Endothelial cell of umbilical vein (primary cell): ENCODE results near the gene KIAA2012. TPM values are rescaled to one million over a fixed set of nuclear protein-coding genes. Genes with fewer than 3 reads are reported as not detected.

Experiments
- BruUV-seq: library from RNA; stranded (reverse); fragments of 400-500 nt; replicated peaks from 2 replicates; lab custom pipeline; 2021; lab: Mats Ljungman, UMichigan
- CTCF ChIA-PET: fragments of 300-600, 350-600 bp; sonication (Branson Sonifier 250); formaldehyde crosslinking; loops from one replicate; lab custom pipeline; 2021; ENCODE audit warnings: antibody characterized with exemption, inconsistent platforms; lab: Charles Lee
- POLR2A ChIA-PET: fragments of 300-600, 350-600 bp; sonication (Branson Sonifier 250); formaldehyde crosslinking; loops from one replicate; lab custom pipeline; 2021; ENCODE audit warnings: antibody characterized with exemption, inconsistent platforms; lab: Charles Lee
- DNase-seq: peaks from one replicate; pipeline ENCODE4 v3.0.0-alpha.2; 2011; ENCODE audit warnings: low read depth, low spot score
- FAIRE-seq: peaks from 2 replicates; lab custom pipeline; 2011; peaks lifted over from hg19 to GRCh38; lab: Jason Lieb, UNC
- H2AFZ ChIP-seq: 2 replicates; pipeline ENCODE4 v1.6.0; 2012; ENCODE audit warnings: low read depth, low read length, control low read depth, inconsistent platforms
- H3K27ac ChIP-seq: 2 replicates; pipeline ENCODE4 v1.5.1; 2011; ENCODE audit warnings: low read depth, mild to moderate bottlenecking, control low read depth, low read length, moderate library complexity; ENCODE audit not compliant: insufficient read depth
- H3K27me3 ChIP-seq, 2 experiments: 2 replicates each; pipeline versions ENCODE4 v1.6.0 to v1.6.1; 2011; ENCODE audit warnings: low read length in 2 of 2, mixed read lengths in 1 of 2; ENCODE audit not compliant: control insufficient read depth in 2 of 2, insufficient read depth in 2 of 2
- H3K36me3 ChIP-seq, 2 experiments: 2 replicates in 1 of 2; 3 replicates in 1 of 2; pipeline ENCODE4 v1.5.1; 2011; ENCODE audit warnings: low read length in 2 of 2, mild to moderate bottlenecking in 1 of 2, moderate library complexity in 1 of 2; ENCODE audit not compliant: control insufficient read depth in 2 of 2, insufficient read depth in 2 of 2; ENCODE audit errors: extremely low read depth in 1 of 2
- H3K4me1 ChIP-seq: 3 replicates; pipeline ENCODE4 v1.5.1; 2011; ENCODE audit warnings: mild to moderate bottlenecking, low read length; ENCODE audit not compliant: control insufficient read depth, insufficient read depth; ENCODE audit errors: extremely low read depth
- H3K4me2 ChIP-seq: 2 replicates; pipeline ENCODE4 v1.6.1; 2011; ENCODE audit warnings: low read length, control low read depth, mixed read lengths; ENCODE audit not compliant: insufficient read depth
- H3K4me3 ChIP-seq, 3 experiments: fragments of 200-600 bp in 1 of 3; sonication (generic), shearing (Covaris generic) in 1 of 3; replicated peaks in 1 of 3; 2 replicates each; pipeline ENCODE4 v1.5.1; 2011 to 2016; ENCODE audit warnings: control low read depth in 3 of 3, low read length in 3 of 3, mild to moderate bottlenecking in 2 of 3, inconsistent platforms in 1 of 3, low read depth in 1 of 3, moderate library complexity in 1 of 3; ENCODE audit not compliant: insufficient read depth in 1 of 3
- H3K79me2 ChIP-seq: 2 replicates; pipeline ENCODE4 v1.6.0; 2012; ENCODE audit warnings: low read length, inconsistent platforms; ENCODE audit not compliant: control insufficient read depth, insufficient read depth
- H3K9ac ChIP-seq: replicated peaks from 2 replicates; pipeline ENCODE3; 2011; ENCODE audit warnings: low read length, control low read depth; ENCODE audit not compliant: insufficient read depth; ENCODE audit errors: extremely low read depth
- H3K9me1 ChIP-seq: replicated peaks from 3 replicates; pipeline ENCODE4 v1.6.0; 2011; ENCODE audit warnings: mild to moderate bottlenecking, low read length; ENCODE audit not compliant: control insufficient read depth, insufficient read depth; ENCODE audit errors: extremely low read depth
- H3K9me3 ChIP-seq: replicated peaks from 2 replicates; pipeline ENCODE4 v1.5.1; 2012; ENCODE audit warnings: low read length, inconsistent platforms; ENCODE audit not compliant: control insufficient read depth, insufficient read depth
- H4K20me1 ChIP-seq: replicated peaks from 2 replicates; pipeline ENCODE3; 2011; ENCODE audit warnings: mild to moderate bottlenecking, low read length; ENCODE audit not compliant: control insufficient read depth, insufficient read depth; ENCODE audit errors: extremely low read depth
- EZH2 ChIP-seq: IDR thresholded peaks from 2 replicates; pipeline ENCODE4 v1.6.1; 2012; ENCODE audit warnings: borderline replicate concordance, low read depth, mild to moderate bottlenecking, moderate library complexity, low read length, inconsistent platforms; ENCODE audit not compliant: severe bottlenecking
- FOS ChIP-seq: IDR thresholded peaks from 2 replicates; pipeline ENCODE4 v1.6.1; 2011; ENCODE audit warnings: mild to moderate bottlenecking, low read length, moderate library complexity, borderline replicate concordance; ENCODE audit not compliant: insufficient read depth
- GATA2 ChIP-seq: IDR thresholded peaks from 2 replicates; pipeline ENCODE4 v1.7.0; 2011; ENCODE audit warnings: low read depth, mild to moderate bottlenecking, moderate library complexity, mixed read lengths, low read length; ENCODE audit not compliant: insufficient read length, insufficient read depth
- JUN ChIP-seq: IDR thresholded peaks from 2 replicates; pipeline ENCODE4 v1.6.1; 2011; ENCODE audit warnings: borderline replicate concordance, low read depth; ENCODE audit not compliant: insufficient read length, insufficient read depth
- MAX ChIP-seq: IDR thresholded peaks from 2 replicates; pipeline ENCODE4 v1.6.1; 2011; ENCODE audit not compliant: insufficient read depth, insufficient read length
- MYC ChIP-seq: IDR thresholded peaks from one replicate; pipeline ENCODE4 v1.6.1; 2011; ENCODE audit warnings: mild to moderate bottlenecking, low read depth, low read length
- POLR2A ChIP-seq: IDR thresholded peaks from 2 replicates; pipeline ENCODE4 v1.6.1; 2012; ENCODE audit warnings: low read depth, mild to moderate bottlenecking, control low read depth, low read length
- POLR2AphosphoS5 ChIP-seq: IDR thresholded peaks from 2 replicates; pipeline ENCODE4 v1.6.1; 2012; ENCODE audit warnings: low read depth, mild to moderate bottlenecking, control low read depth, low read length, moderate library complexity; ENCODE audit not compliant: insufficient read depth
- dilution Hi-C: fragments of 300-500 bp; cut with MboI; formaldehyde crosslinking; loops from one replicate; pipeline ENCODE4 v1.15.0; 2019; ENCODE audit warnings: low sequenced_read_pairs; ENCODE audit not compliant: extremely low pct_ligation_motif_present
- intact Hi-C: fragments of 100-400 bp; cut with micrococcal nuclease; formaldehyde crosslinking; loops from one replicate; pipeline ENCODE4 v1.10.0; 2022
- polyA plus RNA-seq, 4 experiments: library from polyadenylated mRNA; depleted of rRNA in 3 of 4; stranded (reverse) in 3 of 4; unstranded in 1 of 4; fragments of >200 nt; gene quantifications; 2 replicates each; pipeline versions ENCODE4 v1.2.1 to v1.2.3, GENCODE V29; 2011 to 2012; ENCODE audit warnings: missing spikeins in 1 of 4
- total RNA-seq: library from RNA; stranded (reverse); gene quantifications from 2 replicates; pipeline ENCODE4 v1.2.3, GENCODE V29; 2021
- TF ChIP-seq, protein P1 (sequence below), 2 donors: IDR thresholded peaks; 1 replicate in 1 of 2; 2 replicates in 1 of 2; pipeline ENCODE4 v1.5.1; 2011; ENCODE audit warnings: low read length in 2 of 2, mild to moderate bottlenecking in 2 of 2, moderate library complexity in 2 of 2, control low read depth in 1 of 2, inconsistent platforms in 1 of 2, low read depth in 1 of 2; ENCODE audit not compliant: insufficient read depth in 1 of 2; ENCODE audit errors: extremely low read depth in 1 of 2

Gene KIAA2012
- total and polyA plus RNA-seq, 2 donors (not counting 3 experiments of a cell fraction or from before 2014, with no cell fraction given) = not detected

GRCh38 chr2:202064881-202065230, 8.2 kb upstream of the KIAA2012 start:
- ChIA-PET CTCF (interaction anchor here (1.3 to 2.4 kb wide), 2 partner anchors 10 to 204 kb away, joined by 3 to 15 read pairs; no protein-coding TSS in a partner anchor), POLR2A (no interaction called here)
- no peaks in the 10 kb centered on the region for H3K9me1 ChIP-seq
- peaks cover 0 to 12% of the 10 kb centered on the region in 2 experiments for H3K27me3 ChIP-seq
- H3K4me1 ChIP-seq = no peaks in the 10 kb centered on the region
- H3K9me3 ChIP-seq = no peaks in the 10 kb centered on the region
- H4K20me1 ChIP-seq = no peaks in the 10 kb centered on the region
- no peak overlapping the region for H3K27ac ChIP-seq
- H2AFZ ChIP-seq = no peak overlapping the region
- BruUV-seq = no TSS peak
- no peaks in the 10 kb centered on the region for H3K36me3 ChIP-seq
- TF ChIP-seq, protein P1, sequence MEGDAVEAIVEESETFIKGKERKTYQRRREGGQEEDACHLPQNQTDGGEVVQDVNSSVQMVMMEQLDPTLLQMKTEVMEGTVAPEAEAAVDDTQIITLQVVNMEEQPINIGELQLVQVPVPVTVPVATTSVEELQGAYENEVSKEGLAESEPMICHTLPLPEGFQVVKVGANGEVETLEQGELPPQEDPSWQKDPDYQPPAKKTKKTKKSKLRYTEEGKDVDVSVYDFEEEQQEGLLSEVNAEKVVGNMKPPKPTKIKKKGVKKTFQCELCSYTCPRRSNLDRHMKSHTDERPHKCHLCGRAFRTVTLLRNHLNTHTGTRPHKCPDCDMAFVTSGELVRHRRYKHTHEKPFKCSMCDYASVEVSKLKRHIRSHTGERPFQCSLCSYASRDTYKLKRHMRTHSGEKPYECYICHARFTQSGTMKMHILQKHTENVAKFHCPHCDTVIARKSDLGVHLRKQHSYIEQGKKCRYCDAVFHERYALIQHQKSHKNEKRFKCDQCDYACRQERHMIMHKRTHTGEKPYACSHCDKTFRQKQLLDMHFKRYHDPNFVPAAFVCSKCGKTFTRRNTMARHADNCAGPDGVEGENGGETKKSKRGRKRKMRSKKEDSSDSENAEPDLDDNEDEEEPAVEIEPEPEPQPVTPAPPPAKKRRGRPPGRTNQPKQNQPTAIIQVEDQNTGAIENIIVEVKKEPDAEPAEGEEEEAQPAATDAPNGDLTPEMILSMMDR (IDR thresholded peaks at IDR 0.05; ENCODE audit: extremely low read depth in 1 of 2, insufficient read depth in 1 of 2, low read depth in 1 of 2, low read length in 2 of 2) = no peak
- TF ChIP-seq JUN = no peak
- TF ChIP-seq EZH2 = no peak
- TF ChIP-seq POLR2A = no peak
- TF ChIP-seq MYC = no peak
- no peak for TF ChIP-seq MAX
- H3K4me3 ChIP-seq = no peak overlapping the region
- no peaks in the 10 kb centered on the region for H3K79me2 ChIP-seq
- H3K9ac ChIP-seq = no peak overlapping the region
- no peak for DNase-seq
- dilution Hi-C loops = no loop called here
- intact Hi-C loops = loop anchor here (5.0 kb wide), 1 partner anchor 268 kb away; no protein-coding TSS in a partner anchor
- no peak for FAIRE-seq
- no peak overlapping the region for H3K4me2 ChIP-seq

DNA sequence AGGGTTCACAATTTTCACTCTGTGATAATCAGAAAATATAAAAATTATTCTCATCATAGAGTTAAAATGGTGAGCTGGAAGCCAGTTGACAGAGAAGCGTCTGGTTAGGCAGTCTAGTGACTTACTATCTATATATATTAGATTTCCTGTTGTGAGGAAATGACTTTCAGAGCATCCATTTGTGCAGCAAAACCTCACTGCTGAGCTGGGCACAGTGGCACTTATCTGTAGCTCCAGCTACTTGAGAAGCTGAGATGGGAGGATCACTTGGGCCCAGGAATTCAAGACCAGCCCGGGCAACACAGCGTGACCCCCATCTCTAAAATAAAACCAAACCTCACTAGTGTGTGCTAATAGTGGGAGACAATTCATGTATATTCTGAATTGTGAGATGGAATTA, 7.2 kb upstream of the KIAA2012 start:
- H3K4me2 ChIP-seq = no peak overlapping the region
- intact Hi-C loops (no loop called here), dilution Hi-C loops (no loop called here)
- H3K36me3 ChIP-seq = no peaks in the 10 kb centered on the region
- no peaks in the 10 kb centered on the region for H3K4me1 ChIP-seq
- no peak overlapping the region for H2AFZ ChIP-seq
- FAIRE-seq (no peak), DNase-seq (no peak)
- POLR2A ChIA-PET = no interaction called here
- TF ChIP-seq, protein P1 (IDR thresholded peaks at IDR 0.05; ENCODE audit: extremely low read depth in 1 of 2, insufficient read depth in 1 of 2, low read depth in 1 of 2, low read length in 2 of 2) = no peak
- TF ChIP-seq POLR2AphosphoS5 (no peak), EZH2 (no peak), POLR2A (no peak), MAX (no peak), JUN (no peak), GATA2 (no peak), FOS (no peak), MYC (no peak)
- peaks cover 0 to 15% of the 10 kb centered on the region in 2 experiments for H3K27me3 ChIP-seq
- no peaks in the 10 kb centered on the region for H3K9me1 ChIP-seq
- H3K79me2 ChIP-seq = no peaks in the 10 kb centered on the region
- no peak overlapping the region for H3K9ac ChIP-seq
- CTCF ChIA-PET = interaction anchor here (1.3 to 1.7 kb wide), 3 partner anchors 9 to 205 kb away, joined by 3 to 6 read pairs (median 4); no protein-coding TSS in a partner anchor
- H4K20me1 ChIP-seq = no peaks in the 10 kb centered on the region
- no peak overlapping the region for H3K4me3 ChIP-seq
- H3K27ac ChIP-seq = no peak overlapping the region
- BruUV-seq = no TSS peak
- H3K9me3 ChIP-seq = no peaks in the 10 kb centered on the region
